Stomach (tissue), 4 donors: ENCODE data around the gene HELT.

Experiments
- CTCF ChIP-seq, 7 experiments: fragments of 450-650 bp in 4 of 7; fragments of 200-600 bp in 3 of 7; sonication (generic) in 3 of 7; IDR thresholded peaks; one replicate each; pipeline ENCODE4 v1.5.1; 2016 to 2019; ENCODE audit warnings: antibody characterized with exemption in 7 of 7, control low read depth in 2 of 7, mild to moderate bottlenecking in 1 of 7
- EP300 ChIP-seq: sonication (generic); formaldehyde crosslinking; IDR thresholded peaks from one replicate; pipeline ENCODE4 v1.6.1; 2017; ENCODE audit warnings: antibody characterized with exemption
- POLR2A ChIP-seq, 4 donors: fragments of 450-650 bp; IDR thresholded peaks; one replicate each; pipeline ENCODE4 v1.6.1; 2016; ENCODE audit warnings: antibody characterized with exemption in 4 of 4, control low read depth in 2 of 4, mild to moderate bottlenecking in 1 of 4, moderate library complexity in 1 of 4
- POLR2AphosphoS5 ChIP-seq, 3 donors: sonication (generic); formaldehyde crosslinking; IDR thresholded peaks; one replicate each; pipeline ENCODE4 v1.6.1; 2016; ENCODE audit warnings: antibody characterized with exemption in 3 of 3

GRCh38 chr4:185054886-185055285 lies 36.6 kb downstream of the HELT start:
- TF ChIP-seq POLR2AphosphoS5 (IDR thresholded peaks at IDR 0.05) (no peak), CTCF (IDR thresholded peaks at IDR 0.05) (no peak), POLR2A (IDR thresholded peaks at IDR 0.05) (no peak), EP300 (no peak)
